HG03108 (cell line): ENCODE results near the gene PNPLA2.

Source experiments
- ATAC-seq: cut with Tn5 transposase; IDR thresholded peaks from one replicate; pipeline ENCODE4 v1.9.1; 2021; ENCODE audit warnings: moderate library complexity; ENCODE audit not compliant: unreplicated experiment

PNPLA2 gene

GRCh38 chr11:870418-870817, 51.7 kb downstream of the PNPLA2 start:
- ATAC-seq = no peak

GRCh38 chr11:871472-871871, 52.8 kb downstream of the PNPLA2 start:
- ATAC-seq = no peak

GRCh38 chr11:872799-873198, 54.1 kb downstream of the PNPLA2 start:
- ATAC-seq = no peak

- no peak for ATAC-seq
Measured at GRCh38 chr11:873706-874105, 55.0 kb downstream of the PNPLA2 start.
